OCI-LY3 (cell line): ENCODE data around the gene SNRNP25.

ENCODE experiments used
- EZH2phosphoT487 ChIP-seq: fragments of 200-600 bp; shearing (Covaris generic); IDR thresholded peaks from 2 replicates; pipeline ENCODE4 v1.6.1; 2018; ENCODE audit warnings: antibody characterized with exemption, mixed run types, low read depth
- TF ChIP-seq, protein P1 (sequence below): fragments of 200-600, 300-600 bp; sonication (generic); IDR thresholded peaks from 2 replicates; pipeline ENCODE4 v1.5.1; 2014; ENCODE audit warnings: antibody characterized with exemption, low read length, low read depth

DNA sequence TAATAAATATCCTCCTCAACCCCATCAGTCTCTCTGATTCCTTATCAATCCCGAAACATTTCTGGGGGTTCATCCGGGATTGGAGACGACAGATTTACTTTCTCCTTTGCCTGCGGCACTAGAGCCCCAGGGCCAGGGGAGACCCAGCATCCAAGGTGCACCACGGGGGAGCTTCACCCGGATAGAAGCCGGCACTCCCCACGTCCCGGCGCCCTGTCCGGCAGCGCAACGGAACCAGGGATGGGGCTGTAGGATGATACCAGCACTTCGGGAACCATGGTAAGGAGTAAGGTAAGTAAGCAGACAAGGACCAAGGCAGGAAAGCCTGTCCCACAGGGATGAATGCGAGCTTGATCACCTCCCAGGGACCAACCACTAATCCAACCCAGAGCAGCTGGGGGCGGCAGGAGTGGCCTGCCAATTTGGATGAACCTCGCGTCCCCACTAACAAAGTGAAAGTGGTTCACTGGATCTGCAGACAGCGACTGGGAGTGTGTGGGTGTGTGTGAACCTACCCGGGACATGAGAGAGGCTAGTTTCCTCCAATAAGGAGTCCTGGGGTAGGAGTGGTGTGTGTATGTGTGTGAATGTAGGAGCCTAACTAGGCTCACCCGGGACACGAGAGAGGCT lies 12.1 kb upstream of the SNRNP25 start:
- TF ChIP-seq, protein P1, sequence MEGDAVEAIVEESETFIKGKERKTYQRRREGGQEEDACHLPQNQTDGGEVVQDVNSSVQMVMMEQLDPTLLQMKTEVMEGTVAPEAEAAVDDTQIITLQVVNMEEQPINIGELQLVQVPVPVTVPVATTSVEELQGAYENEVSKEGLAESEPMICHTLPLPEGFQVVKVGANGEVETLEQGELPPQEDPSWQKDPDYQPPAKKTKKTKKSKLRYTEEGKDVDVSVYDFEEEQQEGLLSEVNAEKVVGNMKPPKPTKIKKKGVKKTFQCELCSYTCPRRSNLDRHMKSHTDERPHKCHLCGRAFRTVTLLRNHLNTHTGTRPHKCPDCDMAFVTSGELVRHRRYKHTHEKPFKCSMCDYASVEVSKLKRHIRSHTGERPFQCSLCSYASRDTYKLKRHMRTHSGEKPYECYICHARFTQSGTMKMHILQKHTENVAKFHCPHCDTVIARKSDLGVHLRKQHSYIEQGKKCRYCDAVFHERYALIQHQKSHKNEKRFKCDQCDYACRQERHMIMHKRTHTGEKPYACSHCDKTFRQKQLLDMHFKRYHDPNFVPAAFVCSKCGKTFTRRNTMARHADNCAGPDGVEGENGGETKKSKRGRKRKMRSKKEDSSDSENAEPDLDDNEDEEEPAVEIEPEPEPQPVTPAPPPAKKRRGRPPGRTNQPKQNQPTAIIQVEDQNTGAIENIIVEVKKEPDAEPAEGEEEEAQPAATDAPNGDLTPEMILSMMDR, result no peak
- no peak for TF ChIP-seq EZH2phosphoT487
